Limb (tissue), 2 donors: ENCODE measurements around the gene C2orf69.
"Not testable (repeated sequence)": the region's sequence is repeated elsewhere in the genome, so short reads cannot be mapped to it uniquely, and the experiment has no call there.

ENCODE experiments used
- DNase-seq, 2 donors: peaks; one replicate each; pipeline ENCODE4 v3.0.0-alpha.2; 2016; ENCODE audit errors: extremely low spot score in 2 of 2

The C2orf69 gene

GRCh38 chr2:199911052-199911876 lies at the start of gene C2orf69:
Gene C2orf69 (plus strand): TSS chr2:199911293. CDS start chr2:199911439, 146 bp downstream.
- peak; percentile 97 to 98 for DNase-seq

GRCh38 chr2:199862788-199863187 lies 48.3 kb upstream of the C2orf69 start:
- no peak for DNase-seq

- no peak for DNase-seq
Measured at GRCh38 chr2:199865905-199866304, 45.2 kb upstream of the C2orf69 start.

GRCh38 chr2:199868431-199869226 lies 42.5 kb upstream of the C2orf69 start:
- DNase-seq = no peak

GRCh38 chr2:199869227-199869541 lies 41.9 kb upstream of the C2orf69 start:
- no peak for DNase-seq

GRCh38 chr2:199869653-199870052 lies 41.4 kb upstream of the C2orf69 start:
- DNase-seq = no peak

GRCh38 chr2:199870581-199870980 lies 40.5 kb upstream of the C2orf69 start:
- no peak for DNase-seq

GRCh38 chr2:199874209-199874608 lies 36.9 kb upstream of the C2orf69 start:
- no peak for DNase-seq

- DNase-seq = no peak
Measured at GRCh38 chr2:199875400-199875799, 35.7 kb upstream of the C2orf69 start.

- no peak for DNase-seq
Measured at GRCh38 chr2:199882667-199883066, 28.4 kb upstream of the C2orf69 start.

GRCh38 chr2:199883474-199884212 lies 27.4 kb upstream of the C2orf69 start:
- no peak for DNase-seq

- peak in 1 of 2 donors; percentile 27 for DNase-seq
Measured at GRCh38 chr2:199895406-199895805, 15.7 kb upstream of the C2orf69 start.

- no peak for DNase-seq
Measured at GRCh38 chr2:199896617-199897016, 14.5 kb upstream of the C2orf69 start.

GRCh38 chr2:199901942-199902341 lies 9.2 kb upstream of the C2orf69 start:
- no peak for DNase-seq

- DNase-seq = no peak
Measured at GRCh38 chr2:199902486-199903110, 8.5 kb upstream of the C2orf69 start.

GRCh38 chr2:199903111-199903510 lies 8.0 kb upstream of the C2orf69 start:
- no peak for DNase-seq

- DNase-seq = no peak
Measured at GRCh38 chr2:199907008-199907714, 3.9 kb upstream of the C2orf69 start.

GRCh38 chr2:199910338-199911051 lies 598 bp upstream of the C2orf69 start:
- no peak for DNase-seq

GRCh38 chr2:199911877-199912161 lies 726 bp downstream of the C2orf69 start:
- no peak for DNase-seq

GRCh38 chr2:199912553-199913114 lies 1.5 kb downstream of the C2orf69 start:
- not testable (repeated sequence) for DNase-seq
